K562 (cell line): Measurements from ENCODE around the gene NRARP. TPM values are rescaled to one million over a fixed set of nuclear protein-coding genes. Genes with fewer than 3 reads are reported as not detected.

ENCODE experiments used
- ATAC-seq: fragments of 200-7000 bp; cut with Tn5 transposase; 3 replicates; pipeline ENCODE4 v1.9.1; 2020; ENCODE audit warnings: moderate library complexity
- BruUV-seq: library from RNA; stranded (reverse); fragments of 400-500 nt; replicated peaks from 2 replicates; lab custom pipeline; 2021; lab: Mats Ljungman, UMichigan
- CTCF ChIA-PET: fragments of 300-600 bp; formaldehyde crosslinking; extraction: SDS; loops from one replicate; lab custom pipeline; 2021; ENCODE audit warnings: low intra/inter-chr PET ratio; lab: Yijun Ruan, JAX
- POLR2A ChIA-PET: fragments of 300-600, 350-650 bp; sonication (Branson Sonifier 250); formaldehyde crosslinking; extraction: SDS; loops from one replicate; lab custom pipeline; 2021; ENCODE audit warnings: antibody characterized with exemption, inconsistent platforms; lab: Yijun Ruan, JAX
- DNase-seq, 4 experiments: peaks; one replicate each; pipeline versions ENCODE4 v3.0.0 to v3.0.0-alpha.2; 2011 to 2018; ENCODE audit warnings: low spot score in 3 of 4, mixed read lengths in 3 of 4; ENCODE audit errors: extremely low read depth in 1 of 4
- FAIRE-seq: peaks from 2 replicates; lab custom pipeline; 2011; peaks lifted over from hg19 to GRCh38; lab: Jason Lieb, UNC
- H2AFZ ChIP-seq: 2 replicates; pipeline ENCODE4 v1.6.0; 2011; ENCODE audit warnings: low read depth, low read length, control low read depth, inconsistent platforms
- H3K27ac ChIP-seq: fragments of 200-600 bp; 3 replicates; pipeline ENCODE4 v1.8.0; 2011; ENCODE audit warnings: low read depth, mild to moderate bottlenecking, control low read depth, inconsistent platforms, low read length, moderate library complexity, mixed read lengths; ENCODE audit errors: extremely low read depth
- H3K27me3 ChIP-seq, 2 experiments: fragments of 300-600 bp in 1 of 2; 2 replicates in 1 of 2; 3 replicates in 1 of 2; pipeline versions ENCODE4 v1.6.0 to v1.8.0; 2011; ENCODE audit warnings: inconsistent platforms in 2 of 2, low read length in 2 of 2, mild to moderate bottlenecking in 1 of 2, mixed read lengths in 1 of 2, moderate library complexity in 1 of 2; ENCODE audit not compliant: control insufficient read depth in 2 of 2, insufficient read depth in 2 of 2
- H3K36me3 ChIP-seq: fragments of 300-600 bp; 3 replicates; pipeline ENCODE4 v1.8.0; 2011; ENCODE audit warnings: mild to moderate bottlenecking, low read length, inconsistent platforms; ENCODE audit not compliant: control insufficient read depth, insufficient read depth
- H3K4me1 ChIP-seq, 2 experiments: fragments of 200-600 bp in 1 of 2; replicated peaks in 1 of 2; 2 replicates in 1 of 2; 3 replicates in 1 of 2; pipeline versions ENCODE4 v1.5.1 to v1.8.0; 2011; ENCODE audit warnings: inconsistent platforms in 2 of 2, low read length in 2 of 2, mild to moderate bottlenecking in 1 of 2, mixed read lengths in 1 of 2, moderate library complexity in 1 of 2; ENCODE audit not compliant: control insufficient read depth in 2 of 2, insufficient read depth in 2 of 2
- H3K4me2 ChIP-seq: 2 replicates; pipeline ENCODE4 v1.6.1; 2011; ENCODE audit warnings: low read length, control low read depth, inconsistent platforms, mixed read lengths; ENCODE audit not compliant: insufficient read depth
- H3K4me3 ChIP-seq: fragments of 200-600 bp; sonication (generic), shearing (Covaris generic); 2 replicates; pipeline ENCODE4 v1.5.1; 2016; ENCODE audit warnings: control low read depth, inconsistent platforms
- H3K79me2 ChIP-seq: fragments of 200-600 bp; 3 replicates; pipeline ENCODE4 v1.8.0; 2011; ENCODE audit warnings: low read length, inconsistent platforms; ENCODE audit not compliant: control insufficient read depth, insufficient read depth
- H3K9ac ChIP-seq, 2 experiments: 2 replicates each; pipeline versions ENCODE4 v1.6.0 to v1.6.1; 2011; ENCODE audit warnings: low read depth in 2 of 2, low read length in 2 of 2, control low read depth in 1 of 2, inconsistent platforms in 1 of 2, mild to moderate bottlenecking in 1 of 2, mixed read lengths in 1 of 2; ENCODE audit not compliant: insufficient read depth in 1 of 2
- H3K9me1 ChIP-seq: one replicate; pipeline ENCODE4 v1.6.0; 2011; ENCODE audit warnings: inconsistent platforms, mild to moderate bottlenecking, low read length, moderate library complexity; ENCODE audit not compliant: control insufficient read depth, insufficient read depth
- H3K9me3 ChIP-seq: replicated peaks from 2 replicates; pipeline ENCODE4 v1.5.1; 2011; ENCODE audit warnings: low read depth, low read length, inconsistent platforms; ENCODE audit not compliant: control insufficient read depth, insufficient read depth
- H4K20me1 ChIP-seq: replicated peaks from 2 replicates; pipeline ENCODE4 v1.6.1; 2011; ENCODE audit warnings: low read length, inconsistent platforms, mixed read lengths; ENCODE audit not compliant: control insufficient read depth, insufficient read depth
- CBX1 ChIP-seq: sonication (generic); IDR thresholded peaks from 2 replicates; pipeline ENCODE4 v1.6.1; 2016; ENCODE audit warnings: antibody characterized with exemption, low read depth, mild to moderate bottlenecking
- FUS ChIP-seq: fragments of 200-400 bp; formaldehyde crosslinking; optimal IDR thresholded peaks from 2 replicates; pipeline ENCODE3; 2017; ENCODE audit warnings: low read depth, low read length
- GTF2B ChIP-seq: IDR thresholded peaks from 2 replicates; pipeline ENCODE4 v1.6.1; 2011; ENCODE audit not compliant: insufficient read length; ENCODE audit errors: extremely low read depth
- HLTF ChIP-seq: fragments of 450-650 bp; IDR thresholded peaks from 2 replicates; pipeline ENCODE4 v1.6.1; 2016
- HMG20A ChIP-seq: fragments of 450-650 bp; formaldehyde crosslinking; conservative IDR thresholded peaks from 2 replicates; pipeline ENCODE4 v1.4.0; 2020; ENCODE audit warnings: mild to moderate bottlenecking, mixed read lengths
- MYBL2 ChIP-seq, 2 experiments: fragments of 450-650 bp in 1 of 2; sonication (generic) in 1 of 2; formaldehyde crosslinking in 1 of 2; IDR thresholded peaks; 2 replicates each; pipeline versions ENCODE4 v1.6.1 to v1.8.1; 2017 to 2022; ENCODE audit warnings: borderline replicate concordance in 1 of 2, inconsistent platforms in 1 of 2, low read depth in 1 of 2, mild to moderate bottlenecking in 1 of 2, missing genetic modification reagents in 1 of 2, moderate library complexity in 1 of 2
- NR1H2 ChIP-seq: sonication (generic); formaldehyde crosslinking; IDR thresholded peaks from 2 replicates; pipeline ENCODE4 v1.4.0; 2020; ENCODE audit warnings: mild to moderate bottlenecking, missing genetic modification reagents
- POLR2G ChIP-seq: fragments of 200-400 bp; formaldehyde crosslinking; IDR thresholded peaks from 2 replicates; pipeline ENCODE4 v1.6.1; 2017; ENCODE audit warnings: low read depth, mild to moderate bottlenecking, antibody characterized with exemption, low read length, moderate library complexity
- POLR3G ChIP-seq: IDR thresholded peaks from 2 replicates; pipeline ENCODE4 v1.6.1; 2011; ENCODE audit not compliant: insufficient read length, insufficient replicate concordance; ENCODE audit errors: extremely low read depth
- WHSC1 ChIP-seq: IDR thresholded peaks from one replicate; pipeline ENCODE4 v1.6.1; 2012; ENCODE audit warnings: low read length, control low read depth, inconsistent platforms
- ZBTB11 ChIP-seq, 3 experiments: fragments of 200-800 bp in 1 of 3; fragments of 250-450 bp in 1 of 3; fragments of 450-650 bp in 1 of 3; sonication (Bioruptor Pico) in 1 of 3; sonication (Bioruptor generic) in 1 of 3; formaldehyde crosslinking in 1 of 3; IDR thresholded peaks; 2 replicates each; pipeline versions ENCODE4 v1.6.1 to v1.8.0; 2016 to 2022; ENCODE audit warnings: mild to moderate bottlenecking in 2 of 3, missing genetic modification characterization in 2 of 3, missing compliant biosample characterization in 1 of 3, moderate library complexity in 1 of 3
- ZBTB43 ChIP-seq: sonication (generic); formaldehyde crosslinking; IDR thresholded peaks from 2 replicates; pipeline ENCODE4 v1.8.0; 2023; ENCODE audit warnings: mild to moderate bottlenecking, missing genetic modification reagents
- ZC3H8 ChIP-seq: fragments of 450-650 bp; IDR thresholded peaks from 2 replicates; pipeline ENCODE4 v1.6.1; 2017
- ZFP36 ChIP-seq: fragments of 150-350 bp; IDR thresholded peaks from 2 replicates; pipeline ENCODE4 v1.6.1; 2018; ENCODE audit warnings: low read length, low read depth; ENCODE audit not compliant: partially characterized antibody
- ZNF217 ChIP-seq: sonication (generic); formaldehyde crosslinking; IDR thresholded peaks from 2 replicates; pipeline ENCODE4 v1.8.0; 2022; ENCODE audit warnings: mild to moderate bottlenecking, missing genetic modification reagents
- WGBS: fragments of 100-300 bp; shearing (Covaris generic); methylation state at CpG from one replicate; pipeline ENCODE4 v1.1.6; 2016; ENCODE audit warnings: low coverage, mixed read lengths; ENCODE audit not compliant: insufficient coverage; ENCODE audit errors: missing lambda C conversion rate; 5-methylcytosine and 5-hydroxymethylcytosine counted together
- in situ Hi-C: fragments of 300-500 bp; cut with MboI; formaldehyde crosslinking; loops from 4 replicates; pipeline ENCODE4 v1.15.0; 2018; ENCODE audit warnings: inconsistent platforms, mixed read lengths
- intact Hi-C: fragments of 100-400 bp; cut with micrococcal nuclease; formaldehyde crosslinking; loops from 2 replicates; pipeline ENCODE4 v1.14.2; 2022
- polyA plus RNA-seq, 8 experiments: library from polyadenylated mRNA; depleted of rRNA in 4 of 8; stranded (reverse) in 5 of 8; unstranded in 3 of 8; fragments of >200 nt; fragmentation: Nextera tagmentation in 2 of 8; fragmentation: Illumina TruSeq in 1 of 8; extraction: Ambion mirVana in 2 of 8; extraction: Trizol in 1 of 8; gene quantifications; 2 replicates each; pipeline versions ENCODE4 v1.2.1 to v1.2.3, GENCODE V29; 2011 to 2014; ENCODE audit warnings: inconsistent platforms in 1 of 8, missing spikeins in 1 of 8
- total RNA-seq, 7 experiments: library from RNA; depleted of rRNA in 6 of 7; stranded (reverse); fragments of >200 nt in 6 of 7; fragmentation: Illumina TruSeq in 2 of 7; extraction: Trizol in 2 of 7; gene quantifications; 2 replicates each; pipeline versions ENCODE4 v1.2.1 to v1.2.3, GENCODE V29; 2011 to 2021; ENCODE audit warnings: low replicate concordance in 1 of 7
- TF ChIP-seq, protein P1 (sequence below): fragments of 250-450 bp; sonication (Bioruptor Pico); IDR thresholded peaks from 2 replicates; pipeline ENCODE4 v1.5.1; 2021; ENCODE audit warnings: mild to moderate bottlenecking

The NRARP gene
- total and polyA plus RNA-seq, 9 of the 15 experiments (the other 6 are each of a cell fraction or from before 2014, with no cell fraction given), result 2.0 to 24.5 (median 7.2) TPM; not detected in 2

DNA sequence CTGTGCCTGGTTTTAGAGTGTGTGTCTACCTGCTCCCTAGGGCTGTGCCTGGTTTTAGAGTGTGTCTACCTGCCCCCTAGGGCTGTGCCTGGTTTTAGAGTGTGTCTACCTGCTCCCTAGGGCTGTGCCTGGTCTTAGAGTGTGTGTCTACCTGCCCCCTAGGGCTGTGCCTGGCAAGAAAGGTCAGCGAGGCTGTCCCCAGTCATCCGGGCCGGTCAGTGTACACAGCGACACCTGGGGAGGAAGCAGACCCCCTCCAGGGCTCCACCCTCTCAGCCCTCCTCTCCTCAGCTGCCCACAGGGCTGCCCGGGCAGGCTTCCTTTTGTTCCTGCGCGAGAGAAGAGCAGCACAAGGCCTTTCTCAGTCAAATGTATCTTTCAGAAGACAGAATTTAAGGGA lies 4.1 kb downstream of the NRARP start:
- BruUV-seq, result no TSS peak
- CTCF ChIA-PET, result no interaction called here

More for the DNA sequence above, 4.1 kb downstream of the NRARP start:
- 72% methylated on average over 7 of the region's 7 CpGs for WGBS
- Histone ChIP-seq H3K4me2 (no peak overlapping the region), H3K9ac (no peak overlapping the region), H3K9me1 (no peaks in the 10 kb centered on the region), H3K79me2 (peaks cover 28% of the 10 kb centered on the region), H4K20me1 (peaks cover 10% of the 10 kb centered on the region), H3K27me3 (no peaks in the 10 kb centered on the region), H3K36me3 (peaks cover 8% of the 10 kb centered on the region; the same call in 1 of the 3 replicates), H2AFZ (no peak overlapping the region), H3K27ac (no peak overlapping the region), H3K4me3 (no peak overlapping the region), H3K9me3 (0 out of 2 replicates have a peak, but pooled peaks cover 1% of the 10 kb centered on the region), H3K4me1 (peaks cover 25 to 71% of the 10 kb centered on the region in 2 experiments)
- intact Hi-C loops (no loop called here), in situ Hi-C loops (no loop called here)
- TF ChIP-seq ZFP36 (no peak), FUS (no peak), NR1H2 (CRISPR knock-in tag) (no peak), MYBL2 (IDR thresholded peaks at IDR 0.05; ENCODE audit: low read depth) (no peak), MYBL2 (CRISPR knock-in tag; IDR thresholded peaks at IDR 0.05; ENCODE audit: borderline replicate concordance) (no peak), ZBTB11 (CRISPR knock-in tag; IDR thresholded peaks at IDR 0.05) (0 out of 6 replicates have a peak, but pooled peaks of 1 of the 3 experiments have one; percentile 33), GTF2B (no peak), POLR3G (no peak), CBX1 (no peak), HMG20A (no peak), HLTF (no peak), WHSC1 (no peak), ZBTB43 (CRISPR knock-in tag) (no peak), POLR2G (peak; percentile 43; the same call in 1 of the 2 replicates), ZC3H8 (no peak), ZNF217 (CRISPR knock-in tag) (no peak)
- TF ChIP-seq, protein P1, sequence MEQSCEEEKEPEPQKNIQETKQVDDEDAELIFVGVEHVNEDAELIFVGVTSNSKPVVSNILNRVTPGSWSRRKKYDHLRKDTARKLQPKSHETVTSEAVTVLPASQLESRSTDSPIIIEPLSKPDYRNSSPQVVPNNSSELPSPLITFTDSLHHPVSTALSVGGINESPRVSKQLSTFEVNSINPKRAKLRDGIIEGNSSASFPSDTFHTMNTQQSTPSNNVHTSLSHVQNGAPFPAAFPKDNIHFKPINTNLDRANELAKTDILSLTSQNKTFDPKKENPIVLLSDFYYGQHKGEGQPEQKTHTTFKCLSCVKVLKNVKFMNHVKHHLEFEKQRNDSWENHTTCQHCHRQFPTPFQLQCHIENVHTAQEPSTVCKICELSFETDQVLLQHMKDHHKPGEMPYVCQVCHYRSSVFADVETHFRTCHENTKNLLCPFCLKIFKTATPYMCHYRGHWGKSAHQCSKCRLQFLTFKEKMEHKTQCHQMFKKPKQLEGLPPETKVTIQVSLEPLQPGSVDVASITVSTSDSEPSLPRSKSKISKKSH (CRISPR knock-in tag), result no peak
- POLR2A ChIA-PET, result interaction anchor here (0.6 to 2.3 kb wide), 6 partner anchors 10 to 301 kb away, joined by 3 to 12 read pairs (median 4); partner anchors contain the start of genes TOR4A and TUBB4B
- ATAC-seq (no peak), FAIRE-seq (no peak), DNase-seq (no peak)
